OCI-LY1 (cell line): ENCODE measurements around the gene APPL1.
"Not testable (repeated sequence)": the region's sequence is repeated elsewhere in the genome, so short reads cannot be mapped to it uniquely, and the experiment has no call there.

ENCODE experiments used
- EZH2 ChIP-seq: fragments of 200-600 bp; sonication (generic), shearing (Covaris generic); IDR thresholded peaks from 2 replicates; pipeline ENCODE4 v1.8.0; 2017; ENCODE audit warnings: borderline replicate concordance, mixed run types, mild to moderate bottlenecking, antibody characterized with exemption, low read length, moderate library complexity, mixed read lengths
- TF ChIP-seq, protein P1 (sequence below): fragments of 200-600 bp; sonication (generic), shearing (Covaris generic); IDR thresholded peaks from 2 replicates; pipeline ENCODE4 v1.5.1; 2017; ENCODE audit warnings: mild to moderate bottlenecking, antibody characterized with exemption, low read length, moderate library complexity, mixed read lengths

DNA sequence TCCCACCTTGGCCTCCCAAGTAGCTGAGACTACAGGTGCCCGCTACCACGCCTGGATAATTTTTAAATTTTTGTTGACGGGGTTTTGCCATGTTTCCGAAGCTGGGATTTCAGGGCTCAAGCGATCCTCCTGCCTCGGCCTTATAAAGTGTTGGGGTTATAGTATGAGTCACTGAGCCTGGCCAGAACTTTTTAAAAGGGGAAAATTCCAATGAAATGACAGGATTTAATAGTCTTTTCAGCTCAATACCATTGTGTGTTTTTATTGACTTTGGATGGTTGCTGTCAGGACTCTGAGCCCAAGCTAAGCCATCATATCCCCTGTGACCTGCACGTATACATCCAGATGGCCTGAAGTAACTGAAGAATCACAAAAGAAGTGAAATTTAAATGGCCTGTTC is 76.0 kb downstream of the APPL1 start:
- TF ChIP-seq EZH2, result not testable (repeated sequence)
- TF ChIP-seq, protein P1, sequence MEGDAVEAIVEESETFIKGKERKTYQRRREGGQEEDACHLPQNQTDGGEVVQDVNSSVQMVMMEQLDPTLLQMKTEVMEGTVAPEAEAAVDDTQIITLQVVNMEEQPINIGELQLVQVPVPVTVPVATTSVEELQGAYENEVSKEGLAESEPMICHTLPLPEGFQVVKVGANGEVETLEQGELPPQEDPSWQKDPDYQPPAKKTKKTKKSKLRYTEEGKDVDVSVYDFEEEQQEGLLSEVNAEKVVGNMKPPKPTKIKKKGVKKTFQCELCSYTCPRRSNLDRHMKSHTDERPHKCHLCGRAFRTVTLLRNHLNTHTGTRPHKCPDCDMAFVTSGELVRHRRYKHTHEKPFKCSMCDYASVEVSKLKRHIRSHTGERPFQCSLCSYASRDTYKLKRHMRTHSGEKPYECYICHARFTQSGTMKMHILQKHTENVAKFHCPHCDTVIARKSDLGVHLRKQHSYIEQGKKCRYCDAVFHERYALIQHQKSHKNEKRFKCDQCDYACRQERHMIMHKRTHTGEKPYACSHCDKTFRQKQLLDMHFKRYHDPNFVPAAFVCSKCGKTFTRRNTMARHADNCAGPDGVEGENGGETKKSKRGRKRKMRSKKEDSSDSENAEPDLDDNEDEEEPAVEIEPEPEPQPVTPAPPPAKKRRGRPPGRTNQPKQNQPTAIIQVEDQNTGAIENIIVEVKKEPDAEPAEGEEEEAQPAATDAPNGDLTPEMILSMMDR, result not testable (repeated sequence)
